ENCODE results near the gene SPSB4.

DNA sequence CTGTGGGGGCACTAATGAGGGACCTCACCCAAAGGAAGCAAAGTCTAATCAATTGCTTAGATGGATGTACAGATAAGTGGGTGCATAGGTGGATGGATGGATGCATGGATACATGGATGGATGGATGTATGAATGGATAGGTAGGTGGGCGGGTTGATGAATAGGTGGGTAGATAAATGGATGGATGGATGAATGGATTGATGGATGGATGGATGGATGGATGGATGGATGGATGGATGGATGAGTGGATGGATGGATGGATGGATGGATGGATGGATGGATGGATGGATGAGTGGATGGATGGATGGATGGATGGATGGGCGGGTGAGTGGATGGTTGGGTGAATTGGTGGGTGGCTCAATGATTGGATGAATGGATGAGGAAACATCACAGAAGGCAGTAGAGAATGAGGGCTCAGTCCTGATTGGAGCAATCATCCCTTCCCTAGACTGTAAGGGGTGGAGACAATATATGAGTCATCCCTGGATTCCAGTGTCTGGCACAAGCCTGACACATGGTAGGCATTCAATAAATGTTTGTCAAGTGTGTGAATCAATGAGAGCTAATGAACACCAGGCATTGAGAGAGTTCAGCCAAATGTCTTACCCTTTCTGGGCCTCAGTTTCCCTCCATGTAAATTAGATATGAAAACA, 140.1 kb downstream of the SPSB4 start:
- TF ChIP-seq, protein P1, sequence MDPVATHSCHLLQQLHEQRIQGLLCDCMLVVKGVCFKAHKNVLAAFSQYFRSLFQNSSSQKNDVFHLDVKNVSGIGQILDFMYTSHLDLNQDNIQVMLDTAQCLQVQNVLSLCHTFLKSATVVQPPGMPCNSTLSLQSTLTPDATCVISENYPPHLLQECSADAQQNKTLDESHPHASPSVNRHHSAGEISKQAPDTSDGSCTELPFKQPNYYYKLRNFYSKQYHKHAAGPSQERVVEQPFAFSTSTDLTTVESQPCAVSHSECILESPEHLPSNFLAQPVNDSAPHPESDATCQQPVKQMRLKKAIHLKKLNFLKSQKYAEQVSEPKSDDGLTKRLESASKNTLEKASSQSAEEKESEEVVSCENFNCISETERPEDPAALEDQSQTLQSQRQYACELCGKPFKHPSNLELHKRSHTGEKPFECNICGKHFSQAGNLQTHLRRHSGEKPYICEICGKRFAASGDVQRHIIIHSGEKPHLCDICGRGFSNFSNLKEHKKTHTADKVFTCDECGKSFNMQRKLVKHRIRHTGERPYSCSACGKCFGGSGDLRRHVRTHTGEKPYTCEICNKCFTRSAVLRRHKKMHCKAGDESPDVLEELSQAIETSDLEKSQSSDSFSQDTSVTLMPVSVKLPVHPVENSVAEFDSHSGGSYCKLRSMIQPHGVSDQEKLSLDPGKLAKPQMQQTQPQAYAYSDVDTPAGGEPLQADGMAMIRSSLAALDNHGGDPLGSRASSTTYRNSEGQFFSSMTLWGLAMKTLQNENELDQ (tag by site-specific recombination; IDR thresholded peaks at IDR 0.05; ENCODE audit: low read depth): no peak
- no peak for TF ChIP-seq CTCF (tag by site-specific recombination; IDR thresholded peaks at IDR 0.05)
- no peak for TF ChIP-seq ZSCAN5A (tag by site-specific recombination; IDR thresholded peaks at IDR 0.05)
- no peak for TF ChIP-seq KLF8 (tag by site-specific recombination; IDR thresholded peaks at IDR 0.05)
- TF ChIP-seq, protein P2, sequence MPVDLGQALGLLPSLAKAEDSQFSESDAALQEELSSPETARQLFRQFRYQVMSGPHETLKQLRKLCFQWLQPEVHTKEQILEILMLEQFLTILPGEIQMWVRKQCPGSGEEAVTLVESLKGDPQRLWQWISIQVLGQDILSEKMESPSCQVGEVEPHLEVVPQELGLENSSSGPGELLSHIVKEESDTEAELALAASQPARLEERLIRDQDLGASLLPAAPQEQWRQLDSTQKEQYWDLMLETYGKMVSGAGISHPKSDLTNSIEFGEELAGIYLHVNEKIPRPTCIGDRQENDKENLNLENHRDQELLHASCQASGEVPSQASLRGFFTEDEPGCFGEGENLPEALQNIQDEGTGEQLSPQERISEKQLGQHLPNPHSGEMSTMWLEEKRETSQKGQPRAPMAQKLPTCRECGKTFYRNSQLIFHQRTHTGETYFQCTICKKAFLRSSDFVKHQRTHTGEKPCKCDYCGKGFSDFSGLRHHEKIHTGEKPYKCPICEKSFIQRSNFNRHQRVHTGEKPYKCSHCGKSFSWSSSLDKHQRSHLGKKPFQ (tag by site-specific recombination; IDR thresholded peaks at IDR 0.05): no peak
- TF ChIP-seq TCF7L2 (IDR thresholded peaks at IDR 0.05; ENCODE audit: borderline replicate concordance, low read depth, low read length): no peak
- no peak for TF ChIP-seq BCL11A (tag by site-specific recombination; IDR thresholded peaks at IDR 0.05; ENCODE audit: low read depth)
- no peak for TF ChIP-seq PATZ1 (tag by site-specific recombination; IDR thresholded peaks at IDR 0.05)
- no peak for TF ChIP-seq ZFP37 (tag by site-specific recombination; IDR thresholded peaks at IDR 0.05)
- TF ChIP-seq OSR2 (tag by site-specific recombination; IDR thresholded peaks at IDR 0.05): no peak
- no peak for TF ChIP-seq HIC1 (tag by site-specific recombination; IDR thresholded peaks at IDR 0.05)
- TF ChIP-seq REST (tag by site-specific recombination; IDR thresholded peaks at IDR 0.05): no peak
- TF ChIP-seq, protein P3, sequence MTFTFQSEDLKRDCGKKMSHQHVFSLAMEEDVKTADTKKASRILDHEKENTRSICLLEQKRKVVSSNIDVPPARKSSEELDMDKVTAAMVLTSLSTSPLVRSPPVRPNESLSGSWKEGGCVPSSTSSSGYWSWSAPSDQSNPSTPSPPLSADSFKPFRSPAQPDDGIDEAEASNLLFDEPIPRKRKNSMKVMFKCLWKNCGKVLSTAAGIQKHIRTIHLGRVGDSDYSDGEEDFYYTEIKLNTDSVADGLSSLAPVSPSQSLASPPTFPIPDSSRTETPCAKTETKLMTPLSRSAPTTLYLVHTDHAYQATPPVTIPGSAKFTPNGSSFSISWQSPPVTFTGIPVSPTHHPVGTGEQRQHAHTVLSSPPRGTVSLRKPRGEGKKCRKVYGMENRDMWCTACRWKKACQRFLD (tag by site-specific recombination; IDR thresholded peaks at IDR 0.05): no peak
